HEK293 (cell line): Measurements from ENCODE around the gene SETMAR.

Source experiments
- CTCF ChIA-PET: fragments of 350-600 bp; formaldehyde crosslinking; extraction: SDS; loops from one replicate; lab custom pipeline; 2021; ENCODE audit warnings: antibody characterized with exemption; lab: Yijun Ruan, JAX
- POLR2A ChIA-PET: fragments of 300-600 bp; formaldehyde crosslinking; extraction: SDS; loops from one replicate; lab custom pipeline; 2020; ENCODE audit warnings: antibody characterized with exemption, inconsistent platforms; lab: Yijun Ruan, JAX
- H3K27ac ChIP-seq: fragments of 200-500 bp; sonication (Bioruptor generic); 2 replicates; pipeline ENCODE4 v1.5.1; 2014; ENCODE audit warnings: low read depth, low read length, control low read depth, inconsistent platforms; ENCODE audit errors: extremely low read depth
- H3K36me3 ChIP-seq, 2 experiments: fragments of 200-500 bp in 1 of 2; sonication (Bioruptor generic) in 1 of 2; 1 replicate in 1 of 2; 2 replicates in 1 of 2; pipeline ENCODE4 v1.5.1; 2014 to 2017; ENCODE audit warnings: inconsistent platforms in 2 of 2, low read length in 2 of 2; ENCODE audit not compliant: control insufficient read depth in 2 of 2, insufficient read depth in 1 of 2
- H3K4me1 ChIP-seq: fragments of 200-500 bp; sonication (Bioruptor generic); 2 replicates; pipeline ENCODE4 v1.5.1; 2014; ENCODE audit warnings: mild to moderate bottlenecking, low read length, inconsistent platforms; ENCODE audit not compliant: control insufficient read depth, insufficient read depth
- H3K4me3 ChIP-seq: 2 replicates; pipeline ENCODE4 v1.5.1; 2011; ENCODE audit warnings: low read depth, mild to moderate bottlenecking, control low read depth, low read length, moderate library complexity
- H3K9me3 ChIP-seq: fragments of 200-500 bp; sonication (Bioruptor generic); 2 replicates; pipeline ENCODE4 v1.5.1; 2014; ENCODE audit warnings: low read depth, low read length, inconsistent platforms; ENCODE audit not compliant: control insufficient read depth, insufficient read depth
- GLI2 ChIP-seq: fragments of 450-650 bp; formaldehyde crosslinking; IDR thresholded peaks from 2 replicates; pipeline ENCODE4; 2017; ENCODE audit warnings: missing biosample characterization, missing genetic modification characterization, low read depth, borderline replicate concordance
- KLF8 ChIP-seq: fragments of 450-650 bp; formaldehyde crosslinking; IDR thresholded peaks from 2 replicates; pipeline ENCODE4 v1.5.1; 2016; ENCODE audit warnings: missing biosample characterization, missing genetic modification characterization
- MEIS1 ChIP-seq: sonication (generic); formaldehyde crosslinking; IDR thresholded peaks from 2 replicates; pipeline ENCODE4 v1.8.1; 2022; ENCODE audit warnings: missing genetic modification reagents, mild to moderate bottlenecking, borderline replicate concordance
- MYNN ChIP-seq: fragments of 450-650 bp; formaldehyde crosslinking; IDR thresholded peaks from 2 replicates; pipeline ENCODE4 v1.5.1; 2016; ENCODE audit warnings: missing biosample characterization, missing genetic modification characterization, borderline replicate concordance
- OSR2 ChIP-seq: fragments of 450-650 bp; formaldehyde crosslinking; IDR thresholded peaks from 2 replicates; pipeline ENCODE4 v1.5.1; 2016; ENCODE audit warnings: missing biosample characterization, missing genetic modification characterization
- PRDM6 ChIP-seq: fragments of 450-650 bp; formaldehyde crosslinking; IDR thresholded peaks from 2 replicates; pipeline ENCODE4 v1.5.1; 2017; ENCODE audit warnings: missing biosample characterization, missing genetic modification characterization
- SP2 ChIP-seq: fragments of 450-650 bp; formaldehyde crosslinking; IDR thresholded peaks from 2 replicates; pipeline ENCODE4 v1.5.1; 2016; ENCODE audit warnings: missing biosample characterization, missing genetic modification characterization
- ZBTB20 ChIP-seq: fragments of 450-650 bp; formaldehyde crosslinking; IDR thresholded peaks from 2 replicates; pipeline ENCODE4 v1.5.1; 2016; ENCODE audit warnings: missing biosample characterization, missing genetic modification characterization
- ZNF138 ChIP-seq: fragments of 450-650 bp; formaldehyde crosslinking; IDR thresholded peaks from 2 replicates; pipeline ENCODE4 v1.5.1; 2016; ENCODE audit warnings: missing biosample characterization, missing genetic modification characterization, borderline replicate concordance
- ZNF148 ChIP-seq: fragments of 450-650 bp; formaldehyde crosslinking; IDR thresholded peaks from 2 replicates; pipeline ENCODE4 v1.5.0; 2017; ENCODE audit warnings: missing biosample characterization, missing genetic modification characterization, borderline replicate concordance
- ZNF16 ChIP-seq: fragments of 450-650 bp; formaldehyde crosslinking; IDR thresholded peaks from 2 replicates; pipeline ENCODE4 v1.5.1; 2016; ENCODE audit warnings: low read depth, missing biosample characterization, missing genetic modification characterization
- ZNF19 ChIP-seq: fragments of 450-650 bp; formaldehyde crosslinking; IDR thresholded peaks from 2 replicates; pipeline ENCODE4; 2016; ENCODE audit warnings: missing biosample characterization, missing genetic modification characterization, low read depth
- ZNF341 ChIP-seq: fragments of 450-650 bp; formaldehyde crosslinking; IDR thresholded peaks from 2 replicates; pipeline ENCODE4; 2016; ENCODE audit warnings: low read depth, missing biosample characterization, missing genetic modification characterization
- ZNF416 ChIP-seq: fragments of 450-650 bp; formaldehyde crosslinking; IDR thresholded peaks from 2 replicates; pipeline ENCODE4 v1.5.1; 2016; ENCODE audit warnings: missing biosample characterization, missing genetic modification characterization
- ZNF433 ChIP-seq: fragments of 450-650 bp; formaldehyde crosslinking; IDR thresholded peaks from 2 replicates; pipeline ENCODE4 v1.5.1; 2016; ENCODE audit warnings: missing biosample characterization, missing genetic modification characterization, low read depth
- ZNF449 ChIP-seq: fragments of 450-650 bp; formaldehyde crosslinking; IDR thresholded peaks from 2 replicates; pipeline ENCODE4 v1.5.1; 2017; ENCODE audit warnings: missing biosample characterization, mild to moderate bottlenecking, missing genetic modification characterization, moderate library complexity
- ZNF488 ChIP-seq: fragments of 450-650 bp; formaldehyde crosslinking; IDR thresholded peaks from 2 replicates; pipeline ENCODE4 v1.5.1; 2016; ENCODE audit warnings: missing biosample characterization, missing genetic modification characterization
- ZNF561 ChIP-seq: fragments of 450-650 bp; IDR thresholded peaks from 2 replicates; pipeline ENCODE4 v1.5.1; 2018; ENCODE audit warnings: missing biosample characterization, missing genetic modification characterization, borderline replicate concordance
- ZNF585B ChIP-seq: fragments of 450-650 bp; formaldehyde crosslinking; IDR thresholded peaks from 2 replicates; pipeline ENCODE4 v1.5.1; 2016; ENCODE audit warnings: missing biosample characterization, missing genetic modification characterization
- ZNF629 ChIP-seq: fragments of 450-650 bp; formaldehyde crosslinking; IDR thresholded peaks from 2 replicates; pipeline ENCODE4 v1.5.1; 2017; ENCODE audit warnings: missing biosample characterization, missing genetic modification characterization
- ZNF639 ChIP-seq: fragments of 450-650 bp; formaldehyde crosslinking; IDR thresholded peaks from 2 replicates; pipeline ENCODE4 v1.5.1; 2016; ENCODE audit warnings: missing biosample characterization, missing genetic modification characterization

Gene SETMAR

GRCh38 chr3:4332574-4332973 is 29.4 kb downstream of the SETMAR start (continued):
- no peak for TF ChIP-seq ZNF433
- no peak for TF ChIP-seq ZBTB20
- no peak for TF ChIP-seq ZNF639
- TF ChIP-seq, all 188 proteins: peak for 0

DNA sequence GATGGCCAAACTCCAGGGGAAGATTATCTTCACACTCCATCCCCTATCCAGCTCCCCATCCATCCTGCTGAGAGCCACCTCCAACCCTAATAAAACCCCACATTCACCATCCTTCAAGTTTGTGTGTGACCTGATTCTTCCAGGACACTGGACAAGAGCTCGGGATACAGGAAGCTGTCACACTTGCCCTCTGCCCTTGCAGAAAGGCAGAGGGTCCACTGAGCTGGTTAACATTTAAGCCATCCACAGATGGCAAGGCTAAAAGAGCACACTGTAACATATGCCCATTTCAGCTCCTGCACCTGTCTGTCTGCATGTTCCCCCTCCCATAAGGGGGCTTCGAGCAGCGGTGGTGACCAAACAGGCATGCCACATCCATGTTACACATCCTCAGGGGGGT is 29.8 kb downstream of the SETMAR start:
- no peaks in the 10 kb centered on the region for H3K9me3 ChIP-seq
- no peak overlapping the region for H3K4me3 ChIP-seq
- H3K4me1 ChIP-seq: no peaks in the 10 kb centered on the region
- CTCF ChIA-PET: interaction anchor here (1.5 to 1.6 kb wide), 2 partner anchors 12 to 18 kb away, joined by 3 to 11 read pairs; no protein-coding TSS in a partner anchor
- POLR2A ChIA-PET: no interaction called here
- no peak overlapping the region for H3K27ac ChIP-seq
- no peak for TF ChIP-seq MYNN (tag by site-specific recombination)
- no peaks in the 10 kb centered on the region for H3K36me3 ChIP-seq

DNA sequence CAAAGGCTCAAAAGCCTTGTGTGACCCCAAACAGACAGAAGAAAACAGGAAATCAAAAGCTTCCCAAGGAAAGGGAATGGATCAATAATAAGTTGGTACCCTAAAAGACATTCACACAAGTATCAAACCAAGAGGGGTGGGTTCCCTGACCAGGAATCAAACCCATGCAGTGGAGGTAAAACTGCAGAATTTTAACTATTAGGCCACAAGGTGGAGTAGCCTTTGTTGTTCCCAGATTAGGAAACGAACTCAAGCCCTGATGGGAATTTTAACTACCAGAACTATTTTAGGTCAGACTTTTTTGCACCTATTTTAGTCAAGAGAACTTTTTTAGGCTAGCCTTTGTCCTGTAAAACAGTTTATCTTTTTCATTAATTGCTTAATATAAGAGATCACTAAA is 31.4 kb downstream of the SETMAR start:
- H3K4me1 ChIP-seq: no peaks in the 10 kb centered on the region
- no peaks in the 10 kb centered on the region for H3K36me3 ChIP-seq
- POLR2A ChIA-PET: no interaction called here
- H3K4me3 ChIP-seq: no peak overlapping the region
- no peak for TF ChIP-seq SP2 (tag by site-specific recombination)
- TF ChIP-seq ZNF16 (tag by site-specific recombination): no peak
- TF ChIP-seq, all 188 proteins: peak for 0
- H3K27ac ChIP-seq: no peak overlapping the region
- CTCF ChIA-PET: interaction anchor here (0.7 to 1.9 kb wide), 3 partner anchors 16 to 308 kb away, joined by 3 to 11 read pairs (median 8); no protein-coding TSS in a partner anchor
- no peaks in the 10 kb centered on the region for H3K9me3 ChIP-seq

GRCh38 chr3:4335840-4336562 is 32.8 kb downstream of the SETMAR start:
- Histone ChIP-seq H3K9me3 (no peaks in the 10 kb centered on the region), H3K27ac (no peak overlapping the region), H3K4me1 (peaks cover 2% of the 10 kb centered on the region; the same call in 1 of the 2 replicates), H3K4me3 (no peak overlapping the region), H3K36me3 (no peaks in the 10 kb centered on the region)
- POLR2A ChIA-PET: no interaction called here
- CTCF ChIA-PET: interaction anchor here (0.9 kb wide), 1 partner anchor 8 kb away, joined by 3 read pairs; no protein-coding TSS in a partner anchor
- TF ChIP-seq ZNF19 (tag by site-specific recombination) (no peak), ZNF416 (tag by site-specific recombination) (no peak), ZNF629 (tag by site-specific recombination) (no peak), ZNF148 (tag by site-specific recombination) (no peak), ZNF341 (tag by site-specific recombination) (no peak), ZNF138 (tag by site-specific recombination) (no peak), KLF8 (tag by site-specific recombination) (no peak), GLI2 (tag by site-specific recombination) (no peak), OSR2 (tag by site-specific recombination) (no peak), ZNF561 (tag by site-specific recombination) (no peak), ZNF585B (tag by site-specific recombination) (no peak), MEIS1 (CRISPR knock-in tag) (no peak), ZNF449 (tag by site-specific recombination) (no peak), PRDM6 (tag by site-specific recombination) (no peak), ZNF488 (tag by site-specific recombination) (no peak)
- TF ChIP-seq, all 188 proteins: peak for 0
